ENCODE results near the gene SLC30A3. TPM values are rescaled to one million over a fixed set of nuclear protein-coding genes. Genes with fewer than 3 reads are reported as not detected.

SLC30A3 gene
- total RNA-seq, 1 experiment from 2014 or later: 1.5 TPM

DNA sequence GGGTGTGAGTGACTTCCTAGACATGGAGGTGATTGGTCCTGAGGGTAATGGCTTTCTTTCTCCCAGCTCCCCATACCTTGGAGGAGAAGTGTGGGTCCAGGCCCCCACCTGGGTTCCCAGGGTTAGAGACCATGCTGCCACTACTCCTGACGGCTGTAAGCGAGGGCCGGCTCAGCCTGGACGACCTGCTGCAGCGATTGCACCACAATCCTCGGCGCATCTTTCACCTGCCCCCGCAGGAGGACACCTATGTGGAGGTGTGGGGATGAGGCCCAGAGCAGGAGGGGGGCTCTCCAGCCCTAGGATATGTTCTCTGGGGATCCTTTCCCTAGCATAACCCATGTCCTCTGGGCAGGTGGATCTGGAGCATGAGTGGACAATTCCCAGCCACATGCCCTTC is 23.9 kb downstream of the SLC30A3 start:
- Histone ChIP-seq H3K4me1 (replicated peaks; ENCODE audit: insufficient read depth) (no peaks in the 10 kb centered on the region), H3K27ac (no peak overlapping the region), H4K20me1 (ENCODE audit: insufficient read depth) (no peaks in the 10 kb centered on the region), H3K79me2 (ENCODE audit: low read depth) (no peaks in the 10 kb centered on the region), H3K9me3 (ENCODE audit: insufficient read depth, low read depth) (no peaks in the 10 kb centered on the region), H2AFZ (no peak overlapping the region), H3K4me2 (no peak overlapping the region), H3K36me3 (ENCODE audit: low read depth) (peaks cover 12% of the 10 kb centered on the region), H3K9me2 (ENCODE audit: insufficient read depth) (no peaks in the 10 kb centered on the region), H3K27me3 (ENCODE audit: insufficient read depth, low read depth) (no peaks in the 10 kb centered on the region), H3F3A (ENCODE audit: insufficient read depth, low read depth) (no peaks in the 10 kb centered on the region; the same call in 1 of the 2 replicates), H3K4me3 (no peak overlapping the region)
- POLR2A ChIA-PET (ENCODE audit: unreplicated experiment): no interaction called here
- BruUV-seq (replicated peaks): no TSS peak
- TF ChIP-seq CTCF (conservative IDR thresholded peaks at IDR 0.05) (no peak), EZH2 (IDR thresholded peaks at IDR 0.05; ENCODE audit: low read depth) (no peak)
- DNase-seq: no peak
- intact Hi-C loops (cut with micrococcal nuclease; ENCODE audit: unreplicated experiment): no loop called here
- CTCF ChIA-PET: no interaction called here

GRCh38 chr2:27237341-27237945 is 25.4 kb downstream of the SLC30A3 start:
- no peak overlapping the region for H3K4me2 ChIP-seq
- no peaks in the 10 kb centered on the region for H3K9me2 ChIP-seq (ENCODE audit: insufficient read depth)
- intact Hi-C loops (cut with micrococcal nuclease; ENCODE audit: unreplicated experiment): no loop called here
- H4K20me1 ChIP-seq (ENCODE audit: insufficient read depth): no peaks in the 10 kb centered on the region
- H2AFZ ChIP-seq: no peak overlapping the region
- no peak overlapping the region for H3K4me3 ChIP-seq
- BruUV-seq (replicated peaks): no TSS peak
- TF ChIP-seq EZH2 (IDR thresholded peaks at IDR 0.05; ENCODE audit: low read depth): no peak
- TF ChIP-seq CTCF (conservative IDR thresholded peaks at IDR 0.05): no peak
- ChIA-PET POLR2A (ENCODE audit: unreplicated experiment) (no interaction called here), CTCF (no interaction called here)
- H3K27me3 ChIP-seq (ENCODE audit: insufficient read depth, low read depth): no peaks in the 10 kb centered on the region
- no peaks in the 10 kb centered on the region for H3K9me3 ChIP-seq (ENCODE audit: insufficient read depth, low read depth)
- peaks cover 21% of the 10 kb centered on the region for H3K36me3 ChIP-seq (ENCODE audit: low read depth)
- H3K27ac ChIP-seq: no peak overlapping the region
- DNase-seq: no peak
- H3F3A ChIP-seq (ENCODE audit: insufficient read depth, low read depth): no peaks in the 10 kb centered on the region
- H3K79me2 ChIP-seq (ENCODE audit: low read depth): no peaks in the 10 kb centered on the region
- H3K4me1 ChIP-seq (replicated peaks; ENCODE audit: insufficient read depth): no peaks in the 10 kb centered on the region

DNA sequence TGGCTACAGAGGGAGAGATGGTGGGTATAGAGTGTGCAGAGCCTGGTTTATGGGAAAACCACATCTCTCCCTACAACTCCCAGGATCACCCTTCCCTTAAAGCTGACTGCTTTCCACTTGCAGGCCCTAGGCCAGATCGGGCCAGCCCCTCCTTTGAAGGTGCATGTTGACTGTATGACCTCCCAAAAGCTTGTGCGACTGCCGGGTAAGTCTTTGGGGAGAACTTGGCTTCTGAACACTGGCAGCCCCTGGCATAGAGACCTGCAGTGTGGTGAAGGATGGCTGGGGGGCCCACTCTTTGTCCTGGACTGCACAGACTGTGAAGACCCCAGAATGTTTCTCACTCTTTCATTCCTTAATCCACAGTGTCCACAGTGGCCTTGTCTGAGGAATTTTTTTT is 26.2 kb downstream of the SLC30A3 start:
- ChIA-PET POLR2A (ENCODE audit: unreplicated experiment) (no interaction called here), CTCF (no interaction called here)
- no peaks in the 10 kb centered on the region for H3K9me2 ChIP-seq (ENCODE audit: insufficient read depth)
- no peak overlapping the region for H3K27ac ChIP-seq
- no peaks in the 10 kb centered on the region for H3F3A ChIP-seq (ENCODE audit: insufficient read depth, low read depth)
- no TSS peak for BruUV-seq (replicated peaks)
- no peak for DNase-seq
- H3K4me1 ChIP-seq (replicated peaks; ENCODE audit: insufficient read depth): no peaks in the 10 kb centered on the region
- H3K9me3 ChIP-seq (ENCODE audit: insufficient read depth, low read depth): no peaks in the 10 kb centered on the region
- no peak overlapping the region for H3K4me3 ChIP-seq
- no peaks in the 10 kb centered on the region for H3K27me3 ChIP-seq (ENCODE audit: insufficient read depth, low read depth)
- TF ChIP-seq EZH2 (IDR thresholded peaks at IDR 0.05; ENCODE audit: low read depth) (no peak), CTCF (conservative IDR thresholded peaks at IDR 0.05) (no peak)
- H2AFZ ChIP-seq: no peak overlapping the region
- H3K4me2 ChIP-seq: no peak overlapping the region
- H3K36me3 ChIP-seq (ENCODE audit: low read depth): peaks cover 21% of the 10 kb centered on the region
- no peaks in the 10 kb centered on the region; the same call in 1 of the 2 replicates for H4K20me1 ChIP-seq (ENCODE audit: insufficient read depth)
- no peaks in the 10 kb centered on the region for H3K79me2 ChIP-seq (ENCODE audit: low read depth)
- intact Hi-C loops (cut with micrococcal nuclease; ENCODE audit: unreplicated experiment): no loop called here

All from PC-9 (cell line).